H7 (cell line): Measurements from ENCODE around the gene NDRG2. TPM values are rescaled to one million over a fixed set of nuclear protein-coding genes. Genes with fewer than 3 reads are reported as not detected.

ENCODE experiments used
- DNase-seq: peaks from one replicate; pipeline ENCODE4 v3.0.0; 2012
- H3K27me3 ChIP-seq: 2 replicates; pipeline ENCODE4 v1.6.0; 2011; ENCODE audit warnings: mild to moderate bottlenecking, low read length; ENCODE audit not compliant: control insufficient read depth, insufficient read depth
- H3K36me3 ChIP-seq: replicated peaks from 2 replicates; pipeline ENCODE4 v1.5.1; 2011; ENCODE audit warnings: low read length; ENCODE audit not compliant: control insufficient read depth, insufficient read depth
- H3K4me3 ChIP-seq: 2 replicates; pipeline ENCODE4 v1.5.1; 2011; ENCODE audit warnings: low read depth, mild to moderate bottlenecking, control low read depth, low read length, moderate library complexity; ENCODE audit not compliant: insufficient read depth
- total RNA-seq: library from RNA; depleted of rRNA; stranded (reverse); fragments of >200 nt; shearing (Covaris generic); gene quantifications from 2 replicates; pipeline ENCODE4 v1.2.3, GENCODE V29; 2014

Gene NDRG2
- total RNA-seq, 1 experiment from 2014 or later, result 21.5 TPM

DNA sequence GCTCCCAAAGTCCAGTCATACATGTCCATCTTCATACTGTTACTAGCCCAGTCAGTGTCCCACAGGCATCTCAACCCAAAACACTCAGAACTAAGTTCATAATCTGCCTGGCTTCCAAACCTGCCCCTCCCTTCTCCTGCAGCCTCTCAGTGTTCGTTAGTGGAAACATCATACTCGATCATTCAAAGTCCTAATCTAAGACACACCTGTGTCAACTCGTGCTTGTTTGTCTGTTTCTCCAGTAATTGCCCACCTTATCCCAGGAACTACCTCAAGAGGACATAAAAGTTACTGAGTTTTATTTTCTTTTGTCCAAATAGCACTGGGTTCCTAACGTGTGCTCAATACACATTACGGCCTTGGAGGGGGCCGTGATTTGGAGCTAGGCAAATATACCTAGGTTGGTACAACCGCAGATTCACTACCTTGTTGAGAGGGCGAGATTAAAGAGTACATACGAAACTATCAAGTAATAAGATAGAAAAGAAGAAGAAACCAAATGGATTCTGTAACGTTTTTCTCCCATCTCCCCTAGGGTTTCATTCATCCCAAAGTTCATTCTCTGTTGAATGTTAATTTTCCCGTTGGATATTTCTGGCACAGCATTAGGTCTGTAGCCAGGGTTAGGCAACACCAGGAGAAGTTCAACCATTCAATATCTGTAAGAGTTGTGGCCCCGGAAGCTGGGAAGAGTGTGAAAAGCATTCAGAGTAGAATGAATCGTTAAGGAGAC lies 35.9 kb upstream of the NDRG2 start:
- no peak for DNase-seq

DNA sequence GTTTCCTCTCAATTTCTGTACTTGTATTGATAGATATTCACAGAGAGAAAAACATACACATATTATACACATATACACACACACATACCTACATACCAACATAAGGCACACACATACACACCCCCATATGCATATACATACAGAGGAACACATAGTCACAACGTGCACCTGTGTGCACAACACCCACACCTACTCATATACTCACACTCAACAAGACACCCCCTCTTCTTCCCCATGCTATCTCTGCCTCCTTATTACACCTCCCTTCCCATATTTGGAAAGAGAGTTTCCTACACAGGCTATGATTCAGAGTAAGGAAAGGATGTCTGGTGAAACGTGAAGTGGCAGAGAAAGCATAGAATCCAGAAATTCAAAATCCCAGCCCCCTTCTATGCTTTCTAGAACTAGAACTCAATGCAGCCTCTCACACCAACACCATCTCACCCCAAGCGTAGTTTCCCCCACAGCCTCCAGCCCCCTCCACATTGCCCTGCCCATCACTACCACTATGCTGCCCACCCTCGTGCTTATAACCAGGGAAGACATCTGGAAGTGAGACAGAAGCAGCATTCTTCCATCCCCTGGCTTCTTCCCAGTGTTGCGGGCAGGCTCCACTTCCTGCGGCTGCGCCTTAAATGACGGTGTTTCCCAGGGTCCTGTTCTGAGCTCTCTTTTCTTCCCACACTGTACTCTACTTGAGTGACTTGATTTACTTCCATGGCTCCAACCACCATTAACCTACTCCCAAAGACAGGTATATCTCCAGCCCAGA lies 35.2 kb upstream of the NDRG2 start:
- Histone ChIP-seq H3K27me3 (no peaks in the 10 kb centered on the region), H3K36me3 (no peaks in the 10 kb centered on the region), H3K4me3 (no peak overlapping the region)
- no peak for DNase-seq

More for the DNA sequence above, 35.9 kb upstream of the NDRG2 start:
- Histone ChIP-seq H3K27me3 (no peaks in the 10 kb centered on the region), H3K36me3 (no peaks in the 10 kb centered on the region), H3K4me3 (no peak overlapping the region)

DNA sequence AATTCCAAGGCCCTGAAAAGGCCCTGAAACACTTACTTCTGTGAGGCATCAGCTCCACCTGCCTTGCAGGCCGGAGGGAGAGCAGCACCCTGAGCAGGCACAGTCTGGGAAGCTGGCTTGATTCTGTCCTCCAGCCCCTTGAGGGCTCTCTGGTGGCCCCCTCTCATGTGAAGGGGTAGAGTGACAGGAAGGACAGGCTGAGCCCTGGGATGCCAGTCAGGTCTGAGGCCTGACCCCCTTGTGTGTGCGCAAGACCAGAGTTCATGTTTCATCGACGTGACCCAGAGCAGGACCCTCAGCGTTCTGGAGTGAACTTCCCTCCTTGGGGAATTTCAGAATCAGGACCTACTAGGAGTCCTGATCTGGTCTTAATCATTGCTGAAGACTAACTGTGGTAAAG lies 34.0 kb upstream of the NDRG2 start:
- H3K36me3 ChIP-seq, result no peaks in the 10 kb centered on the region
- no peak for DNase-seq
- no peaks in the 10 kb centered on the region for H3K27me3 ChIP-seq
- H3K4me3 ChIP-seq, result no peak overlapping the region

DNA sequence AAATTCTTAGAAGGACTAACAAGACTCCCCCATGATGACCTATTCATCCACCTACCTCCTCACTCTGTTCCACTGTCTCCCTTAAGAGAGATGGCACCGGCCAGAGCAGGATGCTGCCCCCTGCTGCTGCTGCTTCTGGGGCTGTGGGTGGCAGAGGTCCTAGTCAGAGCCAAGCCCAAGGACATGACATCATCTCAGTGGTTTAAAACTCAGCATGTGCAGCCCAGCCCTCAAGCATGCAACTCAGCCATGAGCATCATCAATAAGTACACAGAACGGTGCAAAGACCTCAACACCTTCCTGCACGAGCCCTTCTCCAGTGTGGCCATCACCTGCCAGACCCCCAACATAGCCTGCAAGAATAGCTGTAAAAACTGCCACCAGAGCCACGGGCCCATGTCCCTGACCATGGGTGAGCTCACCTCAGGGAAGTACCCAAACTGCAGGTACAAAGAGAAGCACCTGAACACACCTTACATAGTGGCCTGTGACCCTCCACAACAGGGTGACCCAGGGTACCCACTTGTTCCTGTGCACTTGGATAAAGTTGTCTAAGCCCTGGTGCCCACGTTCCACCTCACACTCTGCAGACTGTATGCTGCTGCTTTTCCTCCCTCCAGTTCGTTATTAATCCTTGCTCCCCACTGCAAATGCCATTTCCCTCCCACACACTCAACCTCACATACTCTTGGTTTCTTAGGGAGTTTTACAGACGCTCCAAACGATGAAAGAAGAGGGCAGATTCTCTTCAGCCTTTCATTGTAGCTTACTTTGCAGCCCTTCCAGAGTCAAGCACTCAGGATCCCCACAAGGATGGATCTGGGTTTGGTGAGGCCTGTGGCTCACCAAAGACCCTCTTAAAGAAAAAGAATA lies 33.2 kb upstream of the NDRG2 start, which contains the start of gene RNASE8:
RNASE8 (plus strand) TSS at position 20 of the 873 bp plus-strand sequence; CDS start at position 91, 71 bp downstream.
- H3K36me3 ChIP-seq, result no peaks in the 10 kb centered on the region
- DNase-seq, result no peak
- H3K27me3 ChIP-seq, result no peaks in the 10 kb centered on the region
- no peak within 1 kb of the TSS for H3K4me3 ChIP-seq

DNA sequence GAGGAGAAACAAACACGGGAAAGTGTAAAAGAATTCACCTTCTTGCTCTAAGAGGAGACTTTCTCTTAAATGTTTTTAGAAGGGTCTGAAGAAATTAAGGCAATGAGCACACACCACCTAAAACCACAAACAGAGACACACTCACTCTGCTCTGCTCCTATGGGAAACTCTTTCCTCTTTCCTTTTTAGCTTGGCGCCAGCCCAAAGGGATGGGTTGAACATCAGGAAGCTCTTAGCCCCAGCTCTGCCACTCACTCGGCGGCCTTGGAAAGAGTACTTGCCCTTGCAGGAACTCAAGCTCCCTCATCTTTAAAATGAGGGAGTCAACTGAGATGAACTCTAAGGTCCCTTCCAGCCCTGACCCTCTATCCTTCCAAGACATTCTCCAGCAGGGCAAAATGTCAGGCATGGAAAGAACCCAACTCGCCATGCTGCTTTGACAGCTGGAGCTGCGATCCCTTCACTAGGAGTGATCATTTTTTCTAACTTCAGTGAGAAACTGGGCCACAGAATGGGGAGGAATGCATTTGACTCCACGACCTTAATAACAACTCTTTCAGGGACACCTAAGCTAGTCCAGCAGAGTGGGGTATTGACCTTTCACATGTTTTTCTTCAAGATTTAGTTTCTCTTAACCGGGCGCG lies 31.8 kb upstream of the NDRG2 start:
- H3K36me3 ChIP-seq, result no peaks in the 10 kb centered on the region
- no peaks in the 10 kb centered on the region for H3K27me3 ChIP-seq
- no peak for DNase-seq
- H3K4me3 ChIP-seq, result no peak overlapping the region

DNA sequence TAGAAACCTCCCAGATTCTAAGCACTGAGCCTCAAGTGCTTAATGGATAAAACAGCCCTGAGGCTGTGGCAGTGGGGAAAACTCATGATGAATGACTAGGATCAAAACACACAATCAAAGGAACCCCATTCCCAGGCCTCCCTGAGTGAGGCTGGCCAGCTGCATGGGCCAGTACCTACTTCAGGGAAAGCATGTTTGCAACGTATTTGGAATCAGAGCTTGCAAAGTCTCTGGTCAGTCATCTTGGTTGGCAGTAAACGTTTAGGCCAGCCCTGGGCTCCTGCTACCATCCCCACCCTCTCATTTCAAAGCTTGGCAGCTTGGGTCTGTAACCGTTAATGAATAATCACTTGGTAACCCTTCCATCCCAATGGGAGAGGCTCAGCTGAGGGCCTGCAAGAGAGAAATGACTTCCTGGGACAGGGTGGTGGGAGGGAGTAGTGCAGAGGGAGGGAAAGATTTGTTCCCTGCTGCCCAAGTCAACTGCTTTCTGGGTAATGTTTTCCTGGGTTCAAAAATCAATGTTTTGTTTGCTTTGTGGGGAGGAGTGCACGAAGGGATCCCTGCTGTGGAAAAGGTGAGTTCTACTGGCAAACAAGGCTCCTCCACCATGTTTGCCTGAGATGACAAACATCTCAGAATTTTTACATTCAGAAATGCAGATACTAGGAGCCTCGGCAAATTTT lies 30.7 kb upstream of the NDRG2 start:
- Histone ChIP-seq H3K27me3 (no peaks in the 10 kb centered on the region), H3K36me3 (no peaks in the 10 kb centered on the region), H3K4me3 (no peak overlapping the region)
- peak; percentile 44 for DNase-seq

DNA sequence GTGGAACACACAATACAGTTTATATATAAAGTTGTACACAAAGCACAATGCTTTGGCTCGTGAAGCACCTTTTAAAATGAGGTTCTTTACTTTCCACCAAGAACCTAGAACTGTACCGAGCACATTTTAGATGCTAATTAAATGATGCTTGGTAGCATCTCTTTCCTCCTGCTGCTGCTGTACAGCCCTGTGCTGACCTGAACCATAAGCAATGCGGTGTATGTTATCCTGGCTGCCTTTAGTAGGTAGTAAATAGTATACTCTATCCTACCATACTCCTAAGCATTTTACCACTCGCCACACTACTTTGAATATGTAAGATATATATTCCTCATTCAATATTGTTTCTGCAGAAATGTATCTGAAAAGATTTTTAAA lies 29.9 kb upstream of the NDRG2 start:
- no peak overlapping the region for H3K4me3 ChIP-seq
- H3K27me3 ChIP-seq, result no peaks in the 10 kb centered on the region
- no peak for DNase-seq
- no peaks in the 10 kb centered on the region for H3K36me3 ChIP-seq

DNA sequence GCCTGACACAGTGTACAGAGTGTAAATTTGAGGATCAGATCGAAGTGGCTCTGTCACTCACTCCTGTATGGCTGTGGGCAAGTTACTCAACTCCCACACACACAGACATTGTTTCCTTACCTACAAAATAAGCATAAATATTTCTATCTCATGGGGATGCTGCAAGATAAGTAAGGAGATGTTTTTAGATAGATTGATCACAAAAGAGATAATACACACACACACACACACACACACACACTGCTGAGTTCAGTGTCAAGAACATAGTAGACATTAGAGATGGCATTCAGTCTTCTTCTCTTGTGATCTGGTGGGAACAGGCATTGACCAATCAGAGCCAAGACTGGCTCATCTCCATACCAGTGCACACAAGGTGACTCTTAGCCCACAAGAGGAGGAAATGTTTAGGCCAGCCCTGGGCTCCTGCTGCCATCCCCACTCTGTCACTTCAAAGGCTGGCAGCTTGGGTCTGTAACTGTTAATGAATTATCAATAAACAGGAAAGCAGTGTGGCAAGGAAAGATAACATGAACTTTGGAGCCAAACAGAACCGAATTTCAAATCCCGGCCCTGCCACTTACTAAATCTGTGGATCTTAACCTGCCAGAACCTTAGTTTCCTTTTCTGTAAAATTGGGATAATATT lies 29.4 kb upstream of the NDRG2 start:
- Histone ChIP-seq H3K4me3 (no peak overlapping the region), H3K27me3 (no peaks in the 10 kb centered on the region), H3K36me3 (no peaks in the 10 kb centered on the region)
- DNase-seq, result peak; percentile 48

DNA sequence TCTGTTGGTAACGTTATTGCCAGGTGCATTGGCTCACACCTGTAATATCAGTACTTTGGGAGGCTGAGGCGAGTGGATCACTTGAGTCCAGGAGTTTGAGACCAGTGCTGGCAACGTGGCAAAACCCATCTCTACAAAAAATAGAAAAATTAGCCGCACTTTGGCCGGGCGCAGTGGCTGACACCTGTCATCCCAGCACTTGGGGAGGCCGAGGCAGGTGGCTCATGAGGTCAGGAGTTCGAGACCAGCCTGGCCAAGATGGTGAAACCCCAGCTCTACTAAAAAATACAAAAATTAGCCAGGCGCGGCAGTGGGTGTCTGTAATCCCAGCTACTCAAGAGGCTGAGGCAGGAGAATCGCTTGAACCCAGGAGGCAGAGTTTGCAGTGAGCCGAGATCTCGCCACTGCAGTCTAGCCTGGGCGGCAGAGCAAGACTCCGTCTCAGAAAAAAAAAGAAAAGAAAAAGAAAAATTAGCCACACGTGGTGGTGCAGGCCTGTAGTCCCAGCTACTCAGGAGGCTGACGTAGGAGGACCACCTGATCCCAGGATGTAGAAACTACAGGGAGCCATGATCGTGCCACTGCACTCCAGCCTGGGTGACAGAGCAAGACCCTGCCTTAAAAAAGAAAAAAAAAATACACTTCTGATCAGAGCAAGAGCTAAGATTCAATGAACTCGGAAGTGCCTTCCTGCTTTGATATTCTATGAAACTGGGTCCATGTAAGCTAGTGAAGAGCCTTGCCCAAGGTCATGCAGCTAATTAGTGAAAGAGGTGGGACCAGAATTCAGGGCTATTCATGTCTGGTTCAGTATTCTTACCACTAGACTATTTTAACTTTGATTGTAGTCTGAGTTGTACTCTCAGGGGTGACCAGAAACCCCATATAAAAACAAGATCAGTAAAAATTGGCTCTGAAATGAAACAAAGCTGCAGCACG lies 28.6 kb upstream of the NDRG2 start:
- Histone ChIP-seq H3K27me3 (no peaks in the 10 kb centered on the region), H3K36me3 (no peaks in the 10 kb centered on the region), H3K4me3 (no peak overlapping the region)
- DNase-seq, result no peak

DNA sequence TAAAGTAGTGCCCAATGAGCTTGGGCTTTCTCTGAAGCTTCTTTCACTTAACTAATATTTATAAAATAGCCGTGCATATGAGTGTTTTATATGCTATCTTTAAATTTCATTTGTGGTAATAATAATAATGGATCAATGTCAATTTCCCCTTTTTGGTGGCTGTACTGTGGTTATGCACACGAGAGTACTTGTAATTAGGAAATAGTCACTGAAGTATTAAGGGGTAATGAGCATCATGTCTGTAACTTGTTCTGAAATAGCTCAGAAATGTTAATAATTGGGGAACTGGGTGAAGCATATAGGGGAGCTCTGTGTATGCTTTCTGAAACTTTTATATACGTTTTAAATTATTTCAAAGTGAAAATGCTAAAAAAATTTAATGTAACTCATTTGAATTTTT lies 25.7 kb upstream of the NDRG2 start:
- Histone ChIP-seq H3K4me3 (no peak overlapping the region), H3K36me3 (no peaks in the 10 kb centered on the region), H3K27me3 (no peaks in the 10 kb centered on the region)
- DNase-seq, result no peak

DNA sequence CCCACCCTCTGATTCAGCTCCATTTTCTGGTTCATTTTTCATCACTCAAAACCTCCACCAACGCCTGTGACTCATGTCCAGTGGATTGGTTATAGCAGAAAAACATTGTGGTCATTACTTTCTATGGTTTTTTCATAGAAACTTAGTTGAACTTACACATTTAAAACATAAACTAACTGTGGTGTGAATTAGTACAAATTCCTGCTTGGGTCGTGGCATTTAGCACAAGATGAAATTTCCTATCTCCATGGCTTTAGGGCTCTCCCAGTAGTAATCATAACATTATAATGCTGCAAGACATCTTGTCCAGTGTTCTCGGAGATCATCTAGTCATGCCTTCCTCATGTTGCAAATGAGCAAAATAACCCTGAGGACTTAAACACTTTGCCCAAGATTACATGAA lies 24.4 kb upstream of the NDRG2 start:
- H3K27me3 ChIP-seq, result no peaks in the 10 kb centered on the region
- no peak overlapping the region for H3K4me3 ChIP-seq
- DNase-seq, result no peak
- H3K36me3 ChIP-seq, result no peaks in the 10 kb centered on the region

DNA sequence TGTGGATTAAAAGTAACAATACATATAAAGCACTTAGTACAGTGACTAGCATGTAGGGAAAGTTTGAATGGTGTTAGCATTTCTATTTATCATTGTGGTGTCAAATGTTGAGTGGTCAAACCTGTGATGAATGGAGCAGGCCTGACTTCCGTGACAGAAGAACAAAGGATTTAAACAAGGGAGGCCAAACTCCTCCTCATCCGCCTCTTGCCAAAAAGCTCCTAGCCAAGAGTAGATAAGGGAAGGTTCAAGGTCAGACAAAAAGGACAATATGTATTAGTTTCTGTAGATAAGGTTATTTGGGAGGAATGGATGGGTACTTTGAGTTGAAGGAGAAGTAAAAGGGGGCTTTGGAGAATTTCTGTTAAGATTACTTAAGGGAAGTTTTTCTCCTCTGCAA lies 23.8 kb upstream of the NDRG2 start:
- Histone ChIP-seq H3K36me3 (no peaks in the 10 kb centered on the region), H3K4me3 (no peak overlapping the region), H3K27me3 (no peaks in the 10 kb centered on the region)
- DNase-seq, result no peak

DNA sequence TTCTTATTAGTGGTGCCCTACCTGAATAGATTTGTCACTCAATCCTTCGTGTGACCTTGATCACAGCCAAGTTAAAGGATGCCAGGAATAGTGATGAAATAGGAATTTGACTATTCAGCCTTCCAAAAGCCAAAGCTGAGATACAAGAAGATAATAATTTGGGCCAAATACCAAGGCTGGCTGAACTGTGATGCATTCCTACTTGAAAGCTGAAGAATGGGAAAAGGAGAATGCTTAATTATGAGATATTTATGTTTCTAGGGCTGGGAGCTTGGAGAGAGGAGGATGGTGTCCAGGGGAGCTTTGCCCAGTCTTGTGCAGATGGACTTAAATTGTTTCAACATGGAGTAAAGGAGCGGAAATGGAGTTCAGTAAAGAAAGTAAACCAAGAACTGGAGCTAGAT lies 22.5 kb upstream of the NDRG2 start:
- DNase-seq, result no peak
- H3K4me3 ChIP-seq, result no peak overlapping the region
- H3K36me3 ChIP-seq, result no peaks in the 10 kb centered on the region
- no peaks in the 10 kb centered on the region; the same call in 1 of the 2 replicates for H3K27me3 ChIP-seq
